KMS-11 (cell line): Measurements from ENCODE around the gene STAMBP.

Experiments
- H2AFZ ChIP-seq: fragments of 200-600 bp; sonication (generic); 2 replicates; pipeline ENCODE4 v1.6.1; 2016; ENCODE audit warnings: antibody characterized with exemption, mixed run types, low read depth
- H3K27ac ChIP-seq: fragments of 200-600 bp; sonication (generic); 2 replicates; pipeline ENCODE4 v1.6.1; 2016; ENCODE audit warnings: mild to moderate bottlenecking, mixed run types
- H3K27me3 ChIP-seq: fragments of 200-600 bp; sonication (generic); 2 replicates; pipeline ENCODE4 v1.6.1; 2017; ENCODE audit warnings: mild to moderate bottlenecking, low read depth, mixed run types, moderate library complexity; ENCODE audit not compliant: insufficient read depth
- H3K36me3 ChIP-seq: fragments of 200-600 bp; sonication (generic); 2 replicates; pipeline ENCODE4 v1.6.1; 2017; ENCODE audit warnings: mild to moderate bottlenecking, mixed run types; ENCODE audit not compliant: insufficient read depth
- H3K4me1 ChIP-seq: fragments of 200-600 bp; sonication (generic); 2 replicates; pipeline ENCODE4 v1.6.1; 2016; ENCODE audit warnings: mild to moderate bottlenecking, low read depth, mixed run types; ENCODE audit not compliant: poor library complexity, severe bottlenecking
- H3K4me2 ChIP-seq: fragments of 200-600 bp; sonication (generic); 2 replicates; pipeline ENCODE4 v1.7.0; 2016; ENCODE audit warnings: mild to moderate bottlenecking, mixed run types
- H3K4me3 ChIP-seq: fragments of 200-600 bp; sonication (generic); IDR thresholded peaks from 2 replicates; pipeline ENCODE4 v1.6.1; 2017; ENCODE audit warnings: low read depth, low read length, mixed read lengths; ENCODE audit not compliant: insufficient read depth
- H3K79me2 ChIP-seq: fragments of 200-600 bp; sonication (generic); 2 replicates; pipeline ENCODE4 v1.6.1; 2016; ENCODE audit warnings: low read depth, mixed run types; ENCODE audit not compliant: insufficient read depth
- H3K9ac ChIP-seq: fragments of 200-600 bp; sonication (generic); 2 replicates; pipeline ENCODE4 v1.6.1; 2016; ENCODE audit warnings: mild to moderate bottlenecking, mixed run types
- H4K20me1 ChIP-seq: fragments of 200-600 bp; sonication (generic); 2 replicates; pipeline ENCODE4 v1.6.1; 2016; ENCODE audit warnings: mild to moderate bottlenecking, mixed run types; ENCODE audit not compliant: insufficient read depth
- CTCF ChIP-seq: fragments of 200-600 bp; sonication (generic); conservative IDR thresholded peaks from 2 replicates; pipeline ENCODE4 v1.6.1; 2017; ENCODE audit warnings: low read depth, mild to moderate bottlenecking, antibody characterized with exemption, low read length, moderate library complexity, mixed read lengths

The STAMBP gene

GRCh38 chr2:73811878-73812277, 16.9 kb upstream of the STAMBP start:
- H3K4me1 ChIP-seq = no peaks in the 10 kb centered on the region
- no peak overlapping the region for H2AFZ ChIP-seq
- no peak overlapping the region for H3K9ac ChIP-seq
- no peak overlapping the region for H3K4me2 ChIP-seq
- H3K36me3 ChIP-seq = no peaks in the 10 kb centered on the region
- no peaks in the 10 kb centered on the region for H4K20me1 ChIP-seq
- no peak overlapping the region for H3K27ac ChIP-seq
- H3K79me2 ChIP-seq = no peaks in the 10 kb centered on the region
- no peaks in the 10 kb centered on the region for H3K27me3 ChIP-seq
- no peak for TF ChIP-seq CTCF
- no peak overlapping the region for H3K4me3 ChIP-seq

DNA sequence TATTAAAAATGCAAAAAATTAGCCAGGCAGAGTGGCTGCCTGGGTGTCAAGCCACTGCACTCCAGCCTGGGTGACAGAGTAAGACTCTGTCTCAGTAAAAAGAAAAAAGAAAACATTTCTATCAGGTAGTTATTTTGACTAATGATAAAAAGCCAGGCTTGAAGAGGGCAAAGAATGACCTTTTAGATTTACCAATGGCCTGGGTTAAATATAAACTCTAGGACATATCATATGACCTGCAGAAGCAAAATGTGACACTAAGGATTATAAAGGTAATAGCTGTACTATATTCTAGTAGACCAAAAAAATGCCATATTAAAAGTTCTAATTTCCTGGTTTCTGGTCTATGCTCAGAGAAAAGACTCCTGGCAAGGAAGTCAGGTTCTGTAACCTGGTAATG, 16.1 kb upstream of the STAMBP start:
- no peak overlapping the region for H2AFZ ChIP-seq

GRCh38 chr2:73818296-73818695, 10.5 kb upstream of the STAMBP start:
- Histone ChIP-seq H3K9ac (no peak overlapping the region), H2AFZ (no peak overlapping the region), H3K27ac (no peak overlapping the region), H3K36me3 (no peaks in the 10 kb centered on the region), H3K79me2 (no peaks in the 10 kb centered on the region), H4K20me1 (no peaks in the 10 kb centered on the region), H3K4me2 (no peak overlapping the region), H3K4me1 (peaks cover 18% of the 10 kb centered on the region), H3K4me3 (no peak overlapping the region), H3K27me3 (no peaks in the 10 kb centered on the region)
- no peak for TF ChIP-seq CTCF

More for the DNA sequence above, 16.1 kb upstream of the STAMBP start:
- no peaks in the 10 kb centered on the region for H3K79me2 ChIP-seq
- TF ChIP-seq CTCF = no peak
- H3K4me3 ChIP-seq = no peak overlapping the region
- H3K4me2 ChIP-seq = no peak overlapping the region
- no peak overlapping the region for H3K27ac ChIP-seq
- no peak overlapping the region for H3K9ac ChIP-seq
- H3K4me1 ChIP-seq = no peaks in the 10 kb centered on the region
- no peaks in the 10 kb centered on the region for H3K27me3 ChIP-seq
- no peaks in the 10 kb centered on the region for H4K20me1 ChIP-seq
- no peaks in the 10 kb centered on the region for H3K36me3 ChIP-seq

DNA sequence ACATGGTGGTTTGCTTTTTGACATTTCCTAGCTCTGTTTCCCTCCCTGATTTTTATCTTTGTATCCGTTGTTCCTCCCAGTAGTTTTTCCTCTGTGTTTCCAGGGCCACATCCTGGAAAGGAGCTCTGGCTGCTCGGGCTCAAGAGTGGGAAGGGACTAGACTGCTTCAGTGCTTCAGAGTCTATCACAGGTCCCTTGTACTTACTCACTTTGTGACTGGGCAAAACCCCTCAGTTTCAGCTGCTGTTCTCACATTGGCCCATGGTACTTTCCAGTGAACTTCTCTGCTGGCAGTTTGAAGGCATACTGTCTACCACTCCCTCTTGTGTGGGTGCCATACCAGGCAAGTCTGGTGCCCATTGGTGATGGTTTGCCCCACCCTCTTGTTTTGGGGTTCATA, 7.5 kb upstream of the STAMBP start:
- Histone ChIP-seq H3K9ac (no peak overlapping the region), H2AFZ (no peak overlapping the region), H3K36me3 (no peaks in the 10 kb centered on the region), H3K4me1 (peaks cover 18% of the 10 kb centered on the region), H3K4me2 (no peak overlapping the region), H4K20me1 (no peaks in the 10 kb centered on the region), H3K27me3 (no peaks in the 10 kb centered on the region), H3K4me3 (no peak overlapping the region), H3K27ac (no peak overlapping the region), H3K79me2 (no peaks in the 10 kb centered on the region)
- TF ChIP-seq CTCF = no peak
